Effector CD4-positive, alpha-beta T cell (primary cell): ENCODE measurements around the gene EIF2S3B.

Experiments used
- DNase-seq: peaks from one replicate; pipeline ENCODE4 v3.0.0-alpha.2; 2020

EIF2S3B gene

DNA sequence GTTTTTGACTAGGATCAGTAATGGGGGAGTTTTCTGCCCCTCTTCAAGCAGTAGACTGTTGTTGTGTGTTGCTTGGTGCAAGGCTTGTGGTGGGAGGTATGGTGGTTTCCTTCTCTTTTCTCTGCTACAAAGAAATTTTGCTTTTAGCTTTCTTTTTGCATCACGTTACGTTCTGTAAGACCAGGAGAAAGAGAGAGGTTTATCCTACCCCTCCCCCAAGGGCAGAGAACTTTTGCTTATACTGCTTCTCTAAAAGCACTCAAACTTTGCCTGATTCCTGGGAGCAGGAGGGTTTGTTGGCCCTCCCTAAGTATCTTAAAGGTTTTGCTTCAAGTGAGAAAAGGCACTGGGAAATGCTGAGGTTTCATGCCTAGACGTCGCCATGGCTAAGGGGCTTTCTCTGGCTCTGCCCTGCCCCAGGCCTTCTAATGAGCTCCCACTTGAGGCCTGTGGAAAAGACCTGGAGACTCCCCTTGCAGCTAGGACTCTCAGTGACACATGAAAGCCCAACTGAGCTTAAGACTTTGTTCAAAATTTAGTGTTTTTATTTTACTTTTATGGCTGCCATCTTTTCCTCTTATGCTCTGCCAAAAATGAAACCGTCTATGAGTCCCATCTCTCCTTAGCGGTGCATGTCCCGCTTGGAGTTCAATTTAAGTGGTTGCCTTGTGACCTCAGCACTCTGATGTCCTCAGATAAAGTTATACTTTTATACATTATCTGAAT lies 49.2 kb downstream of the EIF2S3B start:
- no peak for DNase-seq

DNA sequence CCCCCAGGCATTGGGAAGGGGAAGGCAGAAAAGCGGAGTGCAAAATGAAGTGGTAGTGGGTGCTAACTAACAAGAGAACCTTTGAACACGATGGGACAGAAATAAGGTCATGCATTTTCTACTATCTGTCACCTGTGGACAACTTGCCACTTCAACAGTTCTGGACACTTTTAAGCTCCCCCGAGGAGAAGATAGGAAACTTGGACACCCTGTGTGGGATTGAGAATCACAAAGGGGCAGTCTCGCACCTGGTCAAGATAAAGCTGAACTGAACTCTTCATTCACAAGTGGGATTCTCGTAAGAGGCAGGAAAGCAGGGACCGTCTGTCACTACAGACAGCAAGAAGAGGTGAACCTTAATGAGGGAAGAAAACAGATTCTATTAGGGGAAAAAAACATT lies 51.6 kb downstream of the EIF2S3B start:
- DNase-seq: no peak

DNA sequence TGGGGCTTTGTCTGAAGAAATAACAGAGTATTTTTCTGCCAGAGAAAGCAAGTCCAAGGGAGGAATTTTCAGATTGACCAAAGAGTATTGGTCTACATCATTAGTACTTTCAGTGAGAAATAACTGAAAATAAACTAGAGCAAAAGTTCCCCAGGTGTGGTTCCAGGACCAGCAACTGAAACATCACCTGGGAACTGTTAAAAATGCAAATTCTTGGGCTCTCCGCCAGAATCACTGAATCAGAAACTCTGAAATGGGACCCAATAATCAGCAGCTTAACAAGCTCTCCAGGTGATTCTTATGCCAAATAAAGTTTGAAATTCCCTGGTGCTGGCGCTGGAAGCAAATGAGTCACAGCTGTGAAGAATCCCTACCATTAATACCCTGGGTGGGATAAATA lies 52.1 kb downstream of the EIF2S3B start:
- DNase-seq: no peak
